ENCODE data around the gene TRAF7.
"Not testable (repeated sequence)": the region's sequence is repeated elsewhere in the genome, so short reads cannot be mapped to it uniquely, and the experiment has no call there.

TRAF7 gene
- 57.6 reads per million, percentile 71 among the genes with 10 or more reads in this experiment for total RNA-seq

DNA sequence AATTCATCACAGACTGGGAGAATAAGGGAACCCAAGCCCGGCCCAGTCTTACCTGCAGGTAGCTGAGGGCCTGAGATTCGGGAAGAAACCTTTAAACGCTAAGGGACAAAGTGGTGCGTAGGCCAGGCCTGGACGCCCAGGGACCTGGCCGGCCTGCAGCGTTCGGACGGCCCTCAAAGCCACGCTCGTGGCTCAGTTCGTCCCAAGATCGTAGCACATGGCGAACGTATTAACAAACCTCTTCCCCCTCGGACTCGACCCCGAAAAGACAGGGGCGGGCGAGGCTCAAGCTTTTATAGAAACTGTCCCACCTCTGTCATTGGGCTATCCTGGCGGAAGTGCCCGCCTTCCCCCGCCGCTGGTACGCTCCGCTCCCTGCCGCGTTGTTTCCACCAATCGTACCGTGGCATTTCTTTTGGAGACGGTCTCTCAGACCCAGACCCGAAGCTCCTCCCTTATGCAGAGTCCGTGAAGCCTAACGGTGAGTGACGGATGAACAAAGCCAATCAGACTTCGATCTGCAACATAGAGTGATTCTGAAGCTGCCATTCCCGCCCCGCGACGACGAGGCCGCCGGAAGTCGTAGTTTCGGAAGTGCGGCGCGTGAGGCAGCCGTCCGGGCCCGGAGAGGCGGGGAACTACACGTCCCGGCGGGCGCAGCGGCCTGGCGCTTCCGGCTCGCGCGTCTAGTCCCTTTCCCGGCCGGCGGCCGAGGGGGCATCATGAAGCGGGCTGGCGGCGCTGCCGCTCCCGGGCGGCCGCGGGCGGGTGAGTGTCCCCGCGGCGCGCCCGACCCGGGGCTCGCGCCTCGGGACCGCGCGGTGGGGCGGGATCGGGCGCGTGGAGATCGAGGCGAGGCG lies at the start of gene TRAF7:
TRAF7 (plus strand) TSS at position 692 of the 860 bp plus-strand sequence. CDS start 8,139 bp downstream, outside the sequence.
- peak; percentile 95 for DNase-seq

DNA sequence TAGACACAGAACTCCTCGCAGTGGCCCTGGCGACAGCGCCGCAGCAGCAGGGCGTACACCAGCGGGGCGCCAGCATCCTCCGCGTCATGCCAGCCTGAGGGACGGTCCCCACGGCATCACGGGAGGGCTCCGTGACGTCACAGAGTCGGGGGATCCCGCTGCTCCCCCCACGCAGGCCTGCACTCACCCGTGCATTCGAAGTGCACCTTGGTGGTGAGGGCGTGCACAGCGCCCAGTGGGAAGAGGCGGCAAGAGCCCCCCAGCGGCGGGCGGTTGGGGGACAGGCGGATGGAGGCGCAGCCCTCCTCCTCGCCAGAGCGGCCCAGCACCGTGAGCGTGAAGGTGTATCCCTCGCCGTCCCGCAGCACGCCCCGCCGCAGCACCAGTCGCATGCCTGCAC lies 49.4 kb upstream of the TRAF7 start:
- not testable (repeated sequence) for DNase-seq

DNA sequence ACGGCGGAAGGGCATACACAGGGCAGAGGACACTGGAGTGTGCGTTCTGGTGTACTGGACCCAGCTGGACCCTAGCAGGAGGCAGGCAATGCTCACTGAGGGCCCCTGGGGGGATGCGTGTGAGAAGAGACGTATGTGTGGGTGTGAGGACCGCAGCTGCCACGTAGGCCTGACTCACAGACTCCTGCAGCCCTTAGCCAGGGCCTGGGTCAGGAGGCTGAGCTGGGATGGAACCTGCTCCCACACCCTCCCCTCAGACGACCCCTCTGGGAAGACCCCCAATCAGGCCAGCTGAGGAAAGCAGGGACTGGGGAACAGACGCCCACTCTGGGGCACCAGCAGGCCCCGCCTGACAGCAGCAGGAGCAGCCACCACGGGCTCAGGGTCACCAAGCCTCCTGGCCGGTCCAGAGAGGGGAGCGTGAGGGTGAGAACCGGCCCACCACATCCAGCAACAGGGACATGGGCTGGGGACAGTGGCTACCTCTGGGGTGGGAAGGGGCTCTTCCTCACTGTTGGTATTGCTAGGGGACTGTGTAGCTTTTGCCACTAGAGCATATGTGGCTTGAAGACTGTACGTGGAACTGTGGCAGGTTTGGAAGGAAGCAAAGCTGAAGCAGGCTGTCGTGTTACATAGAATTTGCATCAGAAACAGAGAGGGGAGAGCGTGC lies 48.3 kb upstream of the TRAF7 start:
- not testable (repeated sequence) for DNase-seq

DNA sequence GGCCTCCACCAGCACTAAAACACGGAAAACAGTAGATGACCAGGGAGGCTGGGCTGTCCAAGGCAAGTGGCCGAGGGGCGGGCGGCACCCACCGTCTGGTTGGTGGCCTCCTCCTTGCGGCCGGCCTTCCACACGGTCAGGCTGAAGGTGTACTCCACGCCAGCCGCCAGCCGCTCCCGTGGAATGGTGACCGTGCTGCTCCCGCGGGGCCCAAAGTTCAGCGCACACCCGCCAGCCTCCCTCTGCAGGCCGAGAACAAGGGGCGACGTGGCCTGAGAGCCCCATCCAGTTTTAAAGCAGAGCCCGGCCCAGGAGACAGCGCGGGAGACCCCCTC lies 47.8 kb upstream of the TRAF7 start:
- DNase-seq: not testable (repeated sequence)

DNA sequence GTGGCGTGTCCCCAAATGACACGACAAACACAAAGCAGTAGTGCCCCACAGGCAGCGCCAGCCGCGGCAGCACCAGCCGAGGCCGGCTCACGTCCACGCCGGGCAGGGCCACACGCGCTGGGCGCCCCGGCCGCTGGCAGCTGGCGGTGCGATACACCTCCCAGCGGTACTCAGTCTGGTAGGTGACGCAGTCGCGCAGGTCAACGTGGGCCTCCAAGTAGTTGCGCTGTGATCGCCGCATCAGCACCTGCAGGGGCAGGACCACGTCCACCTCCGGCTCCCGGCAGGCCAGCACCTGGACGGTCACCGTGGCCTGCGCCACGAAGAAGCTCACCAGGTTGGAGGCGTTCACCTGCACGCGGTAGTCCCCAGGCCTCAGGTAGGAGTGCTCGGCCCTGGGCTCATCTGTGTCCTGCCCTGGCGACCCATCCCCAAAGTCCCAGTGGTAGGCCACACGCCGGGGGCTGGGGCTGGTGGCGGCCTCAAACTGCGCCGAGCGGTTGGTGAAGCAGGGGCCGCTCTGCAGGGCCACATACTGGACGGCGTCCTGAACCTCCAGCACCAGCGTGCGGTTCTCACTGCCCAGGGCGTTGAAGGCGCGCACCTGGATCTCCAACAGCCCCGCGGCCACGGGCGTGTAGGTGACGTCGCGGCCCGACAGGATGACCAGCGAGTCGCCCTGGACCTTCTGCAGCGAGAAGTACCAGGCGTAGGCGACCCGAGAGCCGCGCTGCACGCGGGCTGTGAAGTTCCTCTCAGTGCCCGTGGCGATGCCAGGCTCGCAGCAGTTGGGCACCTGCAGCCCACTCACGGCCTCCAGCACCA lies 46.9 kb upstream of the TRAF7 start:
- DNase-seq: not testable (repeated sequence)

DNA sequence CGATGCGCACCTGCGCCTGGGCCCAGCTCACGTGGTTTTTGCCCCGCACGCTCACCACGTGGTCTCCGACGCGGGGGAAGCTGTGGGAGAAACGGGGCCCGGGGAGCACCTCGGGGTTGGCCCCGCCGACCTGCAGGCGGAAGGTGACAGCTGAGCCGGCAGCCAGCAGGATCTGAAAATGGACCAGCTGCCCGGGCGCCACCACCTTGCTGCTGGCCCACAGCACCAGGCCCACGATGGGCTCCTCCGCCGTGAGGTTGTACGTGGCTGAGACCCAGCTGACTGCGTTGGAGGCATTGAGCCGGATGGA lies 46.4 kb upstream of the TRAF7 start:
- DNase-seq: not testable (repeated sequence)

DNA sequence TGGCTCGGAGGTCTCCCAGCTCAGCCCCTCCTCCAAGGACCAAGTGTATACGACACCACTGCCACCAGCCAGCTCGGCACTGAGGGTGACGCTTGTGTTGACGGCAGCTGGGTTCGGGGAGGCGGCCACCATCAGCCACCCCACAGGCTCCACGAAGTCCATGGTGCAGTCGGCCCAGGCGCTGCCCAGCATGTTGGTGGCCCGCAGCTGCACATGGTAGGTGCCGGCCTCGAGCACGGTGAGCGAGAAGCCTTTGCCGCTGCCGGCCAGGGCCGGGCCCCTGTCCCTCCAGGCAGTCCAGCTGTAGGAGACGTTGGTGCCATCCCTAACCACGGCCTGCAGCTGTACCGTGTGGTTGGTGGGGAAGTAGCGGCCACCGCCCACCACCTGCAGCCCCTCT lies 45.7 kb upstream of the TRAF7 start:
- not testable (repeated sequence) for DNase-seq

DNA sequence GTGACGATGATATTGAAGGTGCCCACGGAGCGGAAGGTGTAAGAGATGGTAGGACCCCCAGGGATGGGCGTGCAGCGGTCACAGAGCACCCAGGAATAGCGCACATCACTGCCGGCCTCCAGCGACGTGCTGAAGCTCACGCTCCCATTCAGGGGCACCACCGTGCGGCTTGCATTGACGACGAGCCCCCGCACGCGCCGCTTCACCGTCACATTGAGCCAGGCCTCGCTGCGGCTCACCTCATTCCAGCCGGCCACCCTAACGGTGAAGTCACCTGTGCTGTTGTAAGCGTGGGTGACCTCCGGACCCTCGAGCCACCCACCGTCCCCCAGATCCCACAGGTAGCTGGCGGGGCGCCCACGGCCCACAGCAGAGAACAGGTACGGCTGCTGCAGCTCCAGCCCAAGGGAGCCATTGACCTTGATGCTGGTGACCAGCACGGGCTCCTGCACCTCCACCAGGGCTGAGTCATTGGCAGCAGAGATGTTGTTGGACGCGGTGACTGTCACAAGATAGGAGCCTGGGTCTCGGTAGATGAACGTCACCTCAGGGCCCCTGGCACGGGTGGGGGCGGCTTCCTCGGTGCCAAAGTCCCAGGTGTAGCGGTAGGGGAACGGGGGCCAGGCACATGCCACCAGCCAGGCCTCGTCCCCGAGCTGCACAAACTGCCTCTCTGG lies 45.1 kb upstream of the TRAF7 start:
- not testable (repeated sequence) for DNase-seq

DNA sequence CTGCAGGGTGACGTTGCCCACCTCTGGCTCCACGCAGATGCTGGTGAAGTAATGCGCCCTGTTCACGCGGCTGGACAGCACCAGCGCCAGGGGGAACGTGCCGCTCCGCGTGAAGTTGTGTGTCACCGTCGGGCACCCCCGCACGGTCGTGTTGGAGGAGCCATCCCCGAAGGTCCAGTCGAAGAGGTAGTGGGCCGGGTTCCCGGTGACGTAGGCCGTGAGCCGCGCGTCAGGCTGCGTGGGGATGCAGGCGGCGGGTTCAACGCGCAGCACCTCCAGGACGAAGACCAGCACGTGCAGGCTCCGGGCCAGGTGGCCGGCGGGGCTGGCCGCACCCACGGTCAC lies 44.6 kb upstream of the TRAF7 start:
- not testable (repeated sequence) for DNase-seq

DNA sequence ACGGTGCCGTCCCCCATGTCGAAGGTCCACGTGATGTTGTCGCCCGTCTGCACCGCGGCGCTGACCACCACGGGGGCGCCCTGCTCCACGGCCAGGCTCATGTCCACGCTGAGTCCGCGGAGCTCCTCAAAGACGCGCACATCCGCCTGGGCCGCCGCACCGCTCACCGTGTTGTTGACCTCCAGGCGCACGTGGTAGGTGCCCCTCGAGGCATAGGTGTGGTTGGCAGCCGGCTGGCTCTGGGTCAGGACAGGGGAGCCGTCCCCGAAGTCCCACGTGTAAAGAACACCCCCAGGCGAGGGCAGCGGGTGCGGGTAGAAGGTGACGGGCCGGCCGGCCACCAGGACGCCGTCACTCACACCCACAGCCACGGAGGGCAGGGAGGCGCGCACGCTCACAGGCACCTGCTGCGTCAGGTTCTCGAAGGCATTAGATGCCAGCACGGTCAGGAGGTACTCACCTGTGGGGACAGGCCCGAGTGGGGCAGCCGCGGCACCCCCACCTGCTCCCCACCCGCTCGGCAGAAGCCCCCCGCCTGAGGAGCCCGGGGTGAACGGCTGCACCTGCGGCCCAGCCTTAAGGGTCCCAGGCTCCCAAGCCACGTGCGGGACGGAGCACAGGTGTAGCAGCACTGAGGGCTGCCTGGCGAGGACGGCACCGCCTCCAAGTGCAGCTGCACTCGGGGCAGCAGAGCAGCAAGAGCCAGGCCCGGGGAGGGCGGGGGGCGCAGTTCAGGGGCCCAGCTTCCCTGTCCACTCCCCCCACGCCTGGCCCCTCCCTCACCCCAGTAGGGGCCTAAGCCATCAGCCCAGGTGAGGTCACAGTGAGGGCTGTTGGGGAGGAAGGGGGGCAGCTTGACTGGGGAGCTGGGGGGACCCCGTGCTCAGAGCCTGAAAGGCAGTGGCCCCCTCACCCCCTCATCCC lies 43.9 kb upstream of the TRAF7 start:
- DNase-seq: not testable (repeated sequence)

DNA sequence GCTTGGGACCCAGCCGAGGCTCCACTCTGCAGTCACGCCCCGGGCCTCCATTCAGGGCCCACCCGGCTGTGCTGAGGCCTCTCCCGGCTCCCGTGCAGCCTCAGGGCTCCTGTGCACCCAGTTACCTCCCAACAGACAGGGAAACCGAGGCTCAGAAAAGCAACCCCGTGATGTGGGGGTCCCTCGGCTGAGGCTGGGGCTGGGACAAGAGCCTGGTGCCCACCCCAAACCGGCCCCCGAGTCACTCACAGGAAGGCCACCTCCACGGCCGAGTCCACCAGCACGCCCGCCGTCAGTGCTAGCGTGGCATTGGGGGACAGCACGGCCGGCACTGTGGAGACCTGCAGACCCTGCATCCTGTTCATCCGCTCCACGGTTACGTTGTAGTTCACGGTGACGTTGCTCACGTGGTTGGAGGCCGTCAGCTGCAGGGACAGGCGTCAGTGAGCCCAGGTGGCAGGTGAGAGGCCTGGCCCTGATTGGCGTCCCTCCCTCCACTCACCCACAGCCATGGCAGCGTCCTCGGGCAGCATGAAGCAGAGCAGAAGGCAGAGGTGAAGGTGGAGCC lies 43.0 kb upstream of the TRAF7 start:
- DNase-seq: not testable (repeated sequence)

DNA sequence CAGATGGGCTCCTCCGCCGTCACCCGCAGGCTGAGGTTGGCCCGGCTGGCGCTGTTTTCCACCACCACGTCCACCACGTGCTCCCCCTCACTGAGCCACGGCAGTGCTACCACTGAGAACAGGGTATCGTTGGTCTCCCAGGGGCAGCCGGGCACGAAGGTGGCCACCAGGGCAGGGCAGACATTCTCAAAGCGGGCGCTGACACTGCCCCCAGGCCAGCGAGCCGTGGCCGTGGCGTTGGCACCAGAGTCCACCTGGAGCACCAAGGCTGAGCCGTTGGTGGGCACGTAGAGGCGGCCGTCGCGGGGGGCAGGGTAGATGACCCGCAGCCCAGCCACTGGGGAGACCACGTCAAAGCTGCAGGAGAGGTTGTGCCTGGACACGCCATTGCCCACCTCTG lies 41.4 kb upstream of the TRAF7 start:
- not testable (repeated sequence) for DNase-seq

DNA sequence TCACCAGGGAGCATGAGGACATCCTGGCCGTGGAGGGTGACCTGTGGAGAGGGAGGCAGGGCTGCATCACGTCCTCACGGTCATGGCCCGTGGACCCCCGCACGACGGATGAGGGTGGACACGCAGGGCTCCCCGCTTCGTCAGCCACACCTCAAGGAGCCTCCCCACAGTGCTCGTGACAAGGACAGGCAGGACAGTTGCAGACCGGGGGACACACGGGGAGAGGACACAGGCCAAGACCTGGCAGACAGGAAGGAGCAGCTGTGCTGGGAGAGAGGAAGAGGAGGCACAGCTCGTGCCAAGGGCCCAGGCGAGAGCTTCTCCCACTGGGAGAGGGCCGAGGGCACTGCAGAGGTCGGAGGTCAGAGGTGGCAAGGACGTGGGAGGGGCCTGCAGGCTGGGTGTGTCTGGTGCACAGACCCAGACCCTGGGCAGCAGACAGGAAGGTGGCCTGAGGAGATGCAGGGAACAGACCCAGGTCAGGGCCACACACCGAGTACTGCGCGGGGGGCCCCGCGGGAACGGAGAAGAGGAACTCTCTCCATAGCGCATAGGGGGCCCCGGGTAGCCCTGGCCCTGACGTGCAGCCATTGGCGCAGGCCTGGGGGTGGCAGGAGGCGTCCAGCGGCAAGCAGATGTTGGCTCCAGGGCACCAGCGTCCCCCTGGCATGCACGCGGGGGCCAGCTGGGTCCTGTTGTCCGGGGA lies 40.5 kb upstream of the TRAF7 start:
- not testable (repeated sequence) for DNase-seq

DNA sequence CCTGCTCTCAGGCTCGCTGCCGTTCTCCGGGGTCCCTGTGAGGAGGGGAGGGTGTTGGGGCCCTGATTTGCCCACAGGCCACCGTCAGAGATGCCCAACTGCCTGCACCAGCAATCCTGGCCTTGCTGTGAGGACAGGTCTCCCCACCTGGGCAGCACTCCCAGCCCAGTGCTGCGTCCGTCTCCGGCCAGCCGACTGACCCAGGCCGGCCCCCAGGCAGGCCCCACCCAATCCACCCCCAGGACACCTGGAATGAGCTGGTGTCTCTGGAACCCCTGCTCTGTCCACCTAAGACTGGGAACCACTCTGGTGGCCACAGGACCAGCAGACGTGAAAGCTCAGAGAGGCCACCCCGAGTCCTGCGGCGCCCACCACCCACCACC lies 40.0 kb upstream of the TRAF7 start:
- DNase-seq: no peak

DNA sequence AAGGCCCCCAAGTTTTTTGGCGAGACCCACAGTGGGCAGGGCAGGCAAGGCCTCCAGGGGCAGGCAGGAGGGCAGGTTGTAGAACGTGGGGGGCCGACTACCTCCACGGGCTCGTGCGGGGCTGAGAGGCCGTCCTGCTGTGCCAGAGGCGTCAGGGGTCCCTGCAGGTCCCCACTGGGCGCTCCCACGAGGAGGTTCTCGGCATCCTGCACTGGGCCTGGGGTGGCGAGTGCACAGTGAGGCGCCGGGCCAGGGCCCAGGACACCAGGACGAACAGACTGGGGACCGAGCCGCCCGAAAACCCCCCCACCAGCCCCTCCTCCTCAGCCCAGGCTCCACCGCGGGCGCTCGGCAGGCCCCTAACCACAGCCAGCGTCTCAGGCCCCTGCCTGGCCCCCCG lies 39.2 kb upstream of the TRAF7 start:
- DNase-seq: not testable (repeated sequence)

DNA sequence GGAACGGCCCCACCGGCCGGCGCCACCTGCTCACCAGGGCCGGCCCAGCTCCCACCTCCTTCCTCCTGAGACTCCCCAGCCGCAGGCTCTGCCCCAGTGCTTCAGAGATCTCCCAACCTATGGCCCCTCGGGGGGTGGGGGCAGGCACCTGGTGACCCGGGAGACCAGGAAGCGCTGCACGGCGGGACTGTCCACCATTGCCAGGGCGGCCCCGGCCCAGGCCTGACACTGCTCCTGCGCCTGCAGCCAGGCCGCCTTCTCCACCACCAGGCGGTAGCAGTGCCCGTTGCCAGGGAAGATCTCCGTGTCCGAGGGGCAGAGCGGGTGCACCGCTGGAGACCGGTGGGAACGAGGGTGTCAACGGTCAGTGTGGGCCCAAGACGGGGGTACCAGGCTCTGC lies 38.2 kb upstream of the TRAF7 start:
- not testable (repeated sequence) for DNase-seq

DNA sequence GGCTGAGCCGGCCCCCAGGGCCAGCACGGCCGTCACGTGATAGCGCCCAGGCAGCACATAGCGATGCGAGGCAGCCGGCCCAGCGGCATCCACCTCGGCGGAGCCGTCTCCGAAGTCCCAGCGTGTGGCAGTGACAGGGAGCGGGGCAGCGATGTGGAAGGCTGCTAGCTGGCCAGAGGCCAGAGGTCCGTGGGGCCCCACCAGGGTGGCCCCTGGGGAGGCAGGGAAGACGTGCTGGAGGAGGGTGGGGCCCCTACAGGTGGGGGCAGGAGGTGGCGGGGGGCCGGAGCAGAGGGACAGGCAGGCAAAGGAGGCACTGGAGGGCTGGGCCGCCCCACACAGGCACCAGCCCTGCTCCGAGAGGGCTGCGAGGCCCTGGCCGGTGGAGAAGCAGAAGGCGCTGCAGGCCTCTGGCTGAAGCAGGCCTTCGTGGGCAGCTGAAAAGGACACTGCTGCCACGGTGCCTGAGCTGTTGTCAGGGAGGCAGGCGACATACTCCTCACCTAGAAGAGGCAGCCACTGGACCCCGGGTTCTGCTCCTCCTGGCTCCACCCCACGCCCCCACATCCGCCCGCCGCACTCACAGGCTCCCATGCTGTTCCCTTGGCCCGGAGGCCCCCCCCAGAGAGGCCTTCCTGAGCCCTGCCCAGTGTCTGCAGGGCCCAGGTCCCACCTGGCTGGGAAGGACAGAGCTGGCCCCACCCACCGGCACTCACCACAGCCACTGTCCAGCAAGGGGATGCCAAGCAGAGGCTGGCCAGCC lies 37.4 kb upstream of the TRAF7 start:
- DNase-seq: not testable (repeated sequence)

DNA sequence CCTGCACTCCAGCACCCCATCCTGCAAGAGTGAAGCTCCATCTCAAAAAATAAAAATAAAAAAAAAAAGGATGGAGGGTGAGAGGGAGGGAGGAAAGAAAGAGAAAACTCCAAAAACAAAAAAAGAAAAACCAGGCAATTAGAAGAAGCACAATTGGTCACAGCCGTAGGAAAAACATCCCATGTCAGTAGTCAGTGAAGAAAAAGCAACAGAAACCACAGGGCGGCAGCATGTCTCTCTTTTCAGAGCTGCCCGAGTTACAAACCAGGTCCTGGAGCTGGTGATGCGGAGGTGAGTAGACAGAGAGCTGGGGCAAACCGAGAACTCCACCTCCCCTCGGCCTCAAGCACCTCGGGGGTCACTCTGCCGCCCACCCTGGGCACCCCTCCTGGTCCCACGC lies 34.3 kb upstream of the TRAF7 start:
- not testable (repeated sequence) for DNase-seq

DNA sequence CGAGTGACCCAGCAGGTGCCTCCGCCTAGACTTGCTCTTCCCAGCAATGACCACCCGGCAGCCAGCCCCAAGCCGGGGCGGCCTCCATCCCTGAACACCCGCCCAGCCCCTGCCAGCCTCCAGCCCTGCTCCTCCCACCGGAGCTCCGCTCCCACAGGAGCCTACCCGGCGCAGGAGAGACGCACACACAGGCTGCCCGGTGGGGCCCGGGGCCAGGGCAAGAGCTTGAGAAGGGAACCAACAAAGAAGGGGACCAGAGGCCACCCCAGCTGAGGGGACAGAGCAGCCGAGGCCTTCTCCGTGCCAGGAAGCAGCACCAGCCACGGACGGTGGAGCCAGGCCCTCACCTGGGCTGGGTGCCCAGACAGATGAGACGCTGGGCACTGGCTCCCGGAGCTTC lies 33.7 kb upstream of the TRAF7 start:
- DNase-seq: no peak

DNA sequence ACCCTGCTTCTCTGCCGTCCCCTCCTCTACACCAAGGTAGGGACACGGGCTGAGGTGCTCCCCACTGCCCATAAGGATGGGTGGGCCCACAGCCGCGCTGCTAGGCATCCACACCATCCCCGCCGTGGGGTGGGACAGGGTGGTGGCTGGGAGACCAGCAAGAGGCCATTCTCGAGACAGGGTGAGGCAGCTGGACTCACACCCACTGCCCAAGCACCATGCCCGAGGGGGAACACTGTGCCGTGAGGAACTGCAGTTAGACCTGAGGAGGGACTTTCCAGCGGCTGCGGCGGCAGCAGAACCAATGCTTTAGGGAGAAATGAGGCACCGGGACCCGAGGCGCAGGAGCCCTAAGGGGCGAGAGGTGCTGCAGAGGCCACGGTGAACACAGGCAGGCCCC lies 33.2 kb upstream of the TRAF7 start:
- no peak for DNase-seq
